HAP-1 (cell line): ENCODE measurements around the gene SIX5.
"Not testable (repeated sequence)": the region's sequence is repeated elsewhere in the genome, so short reads cannot be mapped to it uniquely, and the experiment has no call there.

Experiments
- DNase-seq, 2 experiments: peaks; one replicate each; pipeline ENCODE4 v3.0.0-alpha.2; 2016 to 2020; ENCODE audit warnings: low spot score in 2 of 2
- H3K27me3 ChIP-seq: fragments of 250-450 bp; sonication (Bioruptor Pico); 2 replicates; pipeline ENCODE4 v1.5.1; 2020; ENCODE audit warnings: low read depth, mild to moderate bottlenecking, moderate library complexity
- H3K36me3 ChIP-seq: fragments of 250-450 bp; sonication (Bioruptor Pico); replicated peaks from 2 replicates; pipeline ENCODE4 v1.5.1; 2020; ENCODE audit warnings: mild to moderate bottlenecking
- H3K4me1 ChIP-seq: fragments of 250-450 bp; sonication (Bioruptor Pico); 2 replicates; pipeline ENCODE4 v1.5.1; 2020; ENCODE audit warnings: mild to moderate bottlenecking
- H3K4me3 ChIP-seq: fragments of 250-450 bp; sonication (Bioruptor Pico); 2 replicates; pipeline ENCODE4 v1.5.1; 2020; ENCODE audit warnings: mild to moderate bottlenecking, moderate library complexity
- H3K9me3 ChIP-seq: fragments of 250-450 bp; sonication (Bioruptor Pico); 2 replicates; pipeline ENCODE4 v1.5.1; 2020; ENCODE audit warnings: mild to moderate bottlenecking, moderate library complexity
- in situ Hi-C: fragments of 300-500 bp; cut with MboI; formaldehyde crosslinking; loops from 3 replicates; pipeline ENCODE4 v1.14.3; 2020; ENCODE audit warnings: low sequenced_read_pairs, inconsistent platforms, mixed read lengths

Gene SIX5

DNA sequence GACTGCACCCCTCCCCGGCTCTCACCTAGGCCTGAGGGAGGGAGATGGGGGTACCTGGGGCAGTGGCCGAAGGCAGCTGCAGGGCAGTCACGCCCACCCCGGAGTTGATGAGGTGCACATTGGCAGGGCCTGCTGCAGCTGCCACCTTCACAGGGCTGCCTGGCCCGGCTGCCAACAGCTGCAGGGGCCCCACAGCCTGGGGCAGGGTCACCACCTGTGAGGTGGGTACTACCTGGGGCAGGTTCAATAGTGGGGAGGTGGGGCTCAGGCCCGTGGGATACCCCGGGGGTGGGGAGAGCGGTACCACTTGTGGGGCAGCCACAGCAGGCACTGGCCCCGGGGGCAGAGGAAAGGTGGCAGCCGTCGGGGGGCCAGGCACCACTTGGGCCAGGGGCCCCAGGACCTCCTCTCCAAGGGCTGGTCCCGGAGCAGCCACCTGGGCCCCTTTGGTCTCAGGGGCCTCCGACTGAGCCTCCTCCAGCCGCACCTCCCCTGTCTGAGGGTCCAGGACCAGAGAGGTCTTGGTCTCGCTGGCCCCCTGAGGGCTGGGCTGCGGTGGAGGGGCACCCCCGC lies 2.7 kb downstream of the SIX5 start:
- no peaks in the 10 kb centered on the region for H3K9me3 ChIP-seq
- no peak overlapping the region; the same call in 1 of the 2 replicates for H3K4me3 ChIP-seq
- in situ Hi-C loops: no loop called here
- H3K4me1 ChIP-seq: peaks cover 15% of the 10 kb centered on the region
- H3K36me3 ChIP-seq: no peaks in the 10 kb centered on the region; the same call in 1 of the 2 replicates
- no peaks in the 10 kb centered on the region for H3K27me3 ChIP-seq
- DNase-seq: no peak

DNA sequence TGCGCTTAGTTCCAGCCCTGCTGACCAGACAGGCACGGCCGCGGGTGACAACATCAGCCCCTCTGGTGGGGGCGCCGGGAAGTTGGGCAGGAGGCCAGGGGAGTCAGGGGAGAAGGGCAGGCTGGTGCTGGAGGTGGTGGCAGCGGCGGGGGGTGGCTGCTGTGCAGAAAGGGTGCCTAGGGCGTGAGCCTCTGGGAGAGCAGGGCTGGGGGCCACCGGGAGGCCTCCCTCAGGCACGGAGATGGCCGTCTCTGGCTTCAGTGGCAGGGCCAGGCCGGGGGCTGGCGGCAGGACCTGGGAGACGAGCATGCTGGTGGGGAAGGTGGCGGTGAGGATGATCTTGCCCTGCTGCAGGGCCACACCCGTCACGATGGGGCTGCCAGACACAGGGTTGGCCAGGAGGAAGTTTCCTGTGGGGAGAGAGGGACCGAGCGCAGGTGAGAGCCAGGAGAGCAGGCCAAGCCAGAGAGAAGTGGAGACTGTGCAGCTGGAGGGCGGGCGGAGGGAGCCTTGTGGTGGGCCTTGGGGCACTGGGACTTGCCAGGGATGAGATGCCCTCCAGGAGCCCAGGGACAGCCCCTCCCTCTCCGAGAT lies 3.3 kb downstream of the SIX5 start:
- in situ Hi-C loops: no loop called here
- Histone ChIP-seq H3K27me3 (no peaks in the 10 kb centered on the region), H3K9me3 (no peaks in the 10 kb centered on the region), H3K36me3 (no peaks in the 10 kb centered on the region), H3K4me1 (peaks cover 11% of the 10 kb centered on the region), H3K4me3 (no peak overlapping the region)
- no peak for DNase-seq

DNA sequence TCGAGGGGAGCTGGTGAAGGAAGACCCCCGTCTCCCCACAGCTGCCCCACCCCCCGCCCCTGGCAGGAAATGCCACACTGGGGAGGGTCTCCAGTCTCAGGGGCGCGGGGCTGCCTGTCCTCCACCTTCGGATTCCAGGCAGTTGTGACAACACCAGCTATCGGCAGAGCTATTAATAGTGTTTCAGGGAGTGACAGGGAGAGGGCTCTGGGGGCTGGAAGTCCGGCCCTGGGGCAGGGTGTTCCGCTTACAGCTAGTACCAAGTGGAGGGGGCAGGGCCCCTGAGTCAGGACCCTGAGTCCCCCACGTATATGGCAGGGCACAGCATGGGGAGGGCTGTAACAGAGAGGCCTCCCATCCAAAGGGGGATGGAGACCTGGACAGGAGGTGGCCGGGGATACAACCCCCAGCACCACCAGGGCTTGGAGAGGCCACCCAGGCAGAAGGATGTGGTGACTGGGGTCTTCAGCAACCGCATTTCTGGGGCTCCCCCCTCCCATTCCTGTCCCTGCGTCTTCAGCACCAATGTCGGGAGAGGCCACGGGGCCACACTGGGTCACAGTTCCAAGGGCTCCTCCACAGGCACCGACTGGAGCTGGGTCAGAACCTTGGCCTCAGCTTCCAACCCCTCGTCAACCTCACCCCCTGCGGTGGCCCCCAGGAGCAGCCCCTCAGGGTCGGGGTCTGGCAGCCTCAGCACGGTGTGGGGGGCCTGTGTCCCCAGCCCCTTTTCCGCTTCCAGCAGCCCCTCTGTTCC lies 3.9 kb downstream of the SIX5 start:
- Histone ChIP-seq H3K4me1 (peaks cover 11% of the 10 kb centered on the region), H3K9me3 (no peaks in the 10 kb centered on the region), H3K36me3 (no peaks in the 10 kb centered on the region), H3K27me3 (no peaks in the 10 kb centered on the region), H3K4me3 (no peak overlapping the region)
- DNase-seq: no peak
- in situ Hi-C loops: no loop called here

DNA sequence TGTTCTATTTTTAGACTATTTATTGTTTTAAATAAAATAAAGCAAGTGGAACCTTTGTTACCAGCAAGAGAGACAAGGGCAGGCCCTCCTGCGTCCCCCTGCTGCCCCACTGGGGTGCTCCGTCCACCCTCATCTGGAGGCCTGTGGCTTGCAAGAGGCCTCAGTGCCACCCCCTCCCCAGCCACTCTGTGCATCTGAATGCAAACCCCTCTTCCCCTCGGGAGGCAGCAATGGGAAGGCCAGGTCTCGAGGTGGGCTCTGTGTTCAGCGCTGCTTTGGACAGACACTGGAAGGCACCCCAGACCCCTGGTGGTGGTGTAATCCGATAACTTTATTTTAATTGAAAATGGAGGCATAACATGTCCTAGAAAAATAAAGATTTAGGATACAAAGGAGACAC lies 4.6 kb downstream of the SIX5 start:
- Histone ChIP-seq H3K27me3 (no peaks in the 10 kb centered on the region), H3K9me3 (no peaks in the 10 kb centered on the region), H3K36me3 (no peaks in the 10 kb centered on the region), H3K4me1 (peaks cover 11% of the 10 kb centered on the region), H3K4me3 (no peak overlapping the region)
- DNase-seq: no peak
- in situ Hi-C loops: no loop called here

DNA sequence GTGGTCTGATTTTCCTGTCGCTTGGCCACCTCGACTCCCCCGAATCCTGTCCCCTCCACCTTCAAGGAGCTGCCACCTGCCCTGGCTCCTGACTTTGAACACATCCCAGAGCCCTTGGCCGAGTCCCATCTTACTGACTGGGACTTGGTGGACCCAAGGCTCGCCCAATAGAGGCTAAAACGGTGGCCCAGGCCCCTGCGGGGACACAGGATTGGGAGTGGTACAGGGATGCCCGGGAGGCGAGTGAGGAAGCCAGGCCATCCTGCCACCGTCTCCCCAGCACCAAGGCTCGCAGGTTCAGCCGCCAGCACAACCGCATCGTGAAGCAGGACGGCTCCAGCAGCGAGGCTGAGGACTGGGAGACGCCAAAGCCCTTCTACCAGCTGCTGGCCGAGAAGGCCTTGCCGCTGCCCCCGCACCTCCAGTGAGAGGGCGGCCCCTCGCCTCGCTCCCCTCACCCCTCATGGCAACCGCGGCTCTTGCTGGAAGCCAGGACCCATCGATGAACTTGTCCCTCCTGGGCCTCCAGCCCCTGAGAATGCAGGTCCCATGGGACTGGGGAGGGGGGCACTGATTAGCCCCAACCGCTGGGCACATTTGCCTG lies 5.3 kb downstream of the SIX5 start:
- H3K36me3 ChIP-seq: no peaks in the 10 kb centered on the region
- no peak for DNase-seq
- no peaks in the 10 kb centered on the region for H3K27me3 ChIP-seq
- H3K4me3 ChIP-seq: no peak overlapping the region
- peaks cover 11% of the 10 kb centered on the region for H3K4me1 ChIP-seq
- in situ Hi-C loops: no loop called here
- H3K9me3 ChIP-seq: no peaks in the 10 kb centered on the region

DNA sequence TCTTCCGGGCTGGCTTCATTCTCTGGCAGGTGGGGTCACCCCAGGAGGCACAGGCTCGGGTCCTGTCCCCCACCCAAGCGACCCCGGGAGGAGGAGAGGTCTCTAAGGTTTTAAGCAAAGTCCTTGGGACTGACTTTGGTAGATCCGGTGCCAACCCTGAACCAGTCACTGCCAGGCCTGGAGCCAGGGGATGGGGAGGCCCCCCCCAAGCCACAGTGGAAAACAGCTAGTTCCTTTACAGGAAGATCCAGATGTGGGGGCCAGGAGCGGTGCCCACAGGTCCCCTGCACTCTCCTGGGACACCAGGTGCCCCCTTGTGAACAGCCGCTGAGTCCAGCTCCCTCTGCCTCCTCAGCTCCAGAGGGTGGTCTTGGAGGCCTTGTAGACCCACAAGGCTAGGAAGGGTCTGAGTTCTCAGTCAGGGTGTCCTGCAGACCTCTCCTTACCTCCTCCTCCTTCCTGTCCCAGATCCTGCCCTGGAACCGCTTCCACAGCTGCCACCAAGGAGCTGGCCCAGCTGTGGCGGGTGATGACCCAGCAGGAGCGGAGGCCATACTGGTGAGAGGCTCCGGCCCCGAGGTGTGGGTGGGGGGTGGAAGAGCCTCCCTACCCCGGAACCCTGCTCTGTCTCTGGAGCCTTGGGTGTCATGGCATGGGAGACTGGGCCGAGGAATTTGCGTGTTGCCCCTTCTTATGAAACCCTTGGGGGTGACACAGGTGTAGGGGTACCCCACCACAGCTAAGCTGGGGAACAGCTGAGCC lies 6.0 kb downstream of the SIX5 start:
- H3K9me3 ChIP-seq: no peaks in the 10 kb centered on the region
- no peak overlapping the region for H3K4me3 ChIP-seq
- H3K4me1 ChIP-seq: peaks cover 11% of the 10 kb centered on the region
- no peaks in the 10 kb centered on the region for H3K27me3 ChIP-seq
- no peaks in the 10 kb centered on the region for H3K36me3 ChIP-seq
- in situ Hi-C loops: no loop called here
- DNase-seq: no peak

DNA sequence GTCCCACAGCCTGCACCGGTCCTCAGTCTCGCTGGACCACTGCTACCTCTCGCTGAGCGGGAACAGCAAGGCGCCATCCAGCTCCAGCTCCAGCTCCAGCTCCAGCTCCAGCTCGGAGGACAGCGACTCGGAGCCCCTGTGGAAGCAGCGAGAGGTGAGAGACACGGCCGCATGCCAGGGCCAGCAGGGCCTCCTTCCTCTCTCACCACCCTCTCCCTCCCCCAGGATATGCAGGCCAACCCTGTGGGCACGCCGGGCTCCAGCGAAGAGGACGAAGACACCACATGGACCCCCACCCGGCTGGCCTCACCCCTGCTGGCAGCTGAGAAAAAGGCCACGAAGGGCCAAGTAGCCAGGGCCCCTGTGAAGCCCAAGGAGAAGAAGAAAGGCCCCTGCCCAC lies 7.3 kb downstream of the SIX5 start:
- Histone ChIP-seq H3K9me3 (no peaks in the 10 kb centered on the region), H3K36me3 (no peaks in the 10 kb centered on the region), H3K4me3 (no peak overlapping the region), H3K27me3 (no peaks in the 10 kb centered on the region), H3K4me1 (peaks cover 8% of the 10 kb centered on the region)
- no peak for DNase-seq
- in situ Hi-C loops: no loop called here

DNA sequence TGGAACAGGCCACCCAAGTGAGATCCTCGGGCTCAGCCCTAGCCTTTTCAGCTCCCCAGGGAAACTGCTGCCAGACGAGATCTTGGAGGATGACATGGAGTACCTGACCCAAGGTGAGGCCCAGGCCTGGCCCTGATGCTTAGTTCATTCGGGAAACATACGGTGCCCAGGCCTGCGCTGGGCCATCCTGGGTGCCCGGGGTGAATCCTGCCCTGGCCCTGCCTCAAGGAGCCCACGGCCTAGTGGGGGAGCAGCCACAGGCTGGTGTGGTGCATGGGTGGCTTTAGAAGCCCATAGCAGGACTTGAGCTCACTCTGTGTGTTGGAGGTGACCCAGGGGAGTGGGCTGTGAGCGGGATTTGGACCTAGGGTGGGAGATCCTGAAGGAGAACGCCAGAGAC lies 10.1 kb downstream of the SIX5 start:
- Histone ChIP-seq H3K4me3 (no peak overlapping the region), H3K27me3 (no peaks in the 10 kb centered on the region), H3K36me3 (no peaks in the 10 kb centered on the region), H3K4me1 (0 out of 2 replicates have a peak, but pooled peaks cover 2% of the 10 kb centered on the region), H3K9me3 (no peaks in the 10 kb centered on the region)
- in situ Hi-C loops: no loop called here
- DNase-seq: no peak

DNA sequence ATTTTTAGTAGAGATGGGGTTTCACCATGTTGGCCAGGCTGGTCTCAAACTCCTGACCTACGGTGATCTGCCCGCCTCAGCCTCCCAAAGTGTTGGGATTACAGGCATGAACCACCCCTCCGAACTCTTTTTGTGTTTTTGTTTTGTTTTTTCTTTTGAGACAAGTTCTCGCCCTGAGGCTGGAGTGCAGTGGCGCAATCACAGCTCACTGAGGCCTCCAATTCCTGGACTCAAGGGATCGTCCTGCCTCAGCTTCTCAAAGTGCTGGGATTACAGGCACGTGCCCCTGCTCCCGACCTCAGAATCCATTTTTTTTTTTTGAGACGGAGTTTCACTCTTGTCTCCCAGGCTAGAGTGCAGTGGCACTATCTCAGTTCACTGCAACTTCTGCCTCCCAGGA lies 11.4 kb downstream of the SIX5 start:
- no peak for DNase-seq
- H3K4me3 ChIP-seq: no peak overlapping the region
- no peaks in the 10 kb centered on the region for H3K36me3 ChIP-seq
- 0 out of 2 replicates have a peak, but pooled peaks cover 2% of the 10 kb centered on the region for H3K4me1 ChIP-seq
- H3K9me3 ChIP-seq: no peaks in the 10 kb centered on the region
- in situ Hi-C loops: no loop called here
- H3K27me3 ChIP-seq: no peaks in the 10 kb centered on the region

DNA sequence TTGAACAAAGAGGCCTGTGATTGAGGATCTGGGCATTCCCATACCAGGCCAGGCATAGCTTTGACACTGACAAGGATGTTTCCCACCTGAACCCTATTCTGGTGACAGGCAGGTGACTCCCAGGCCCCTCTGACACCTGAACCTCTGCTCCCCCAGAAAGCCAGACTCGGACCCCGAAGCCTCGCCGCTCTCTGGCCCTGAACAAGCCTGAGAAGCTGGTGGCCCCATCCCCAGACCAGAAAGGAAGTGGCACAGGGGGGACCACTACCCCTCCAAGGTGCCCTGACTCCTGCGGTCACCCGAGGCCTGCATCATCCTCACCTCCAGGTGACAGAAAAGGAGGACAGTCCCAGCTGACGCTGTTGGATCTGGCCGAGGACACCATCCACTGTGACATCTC lies 14.7 kb downstream of the SIX5 start:
- no peaks in the 10 kb centered on the region for H3K9me3 ChIP-seq
- no peak overlapping the region for H3K4me3 ChIP-seq
- H3K27me3 ChIP-seq: no peaks in the 10 kb centered on the region
- no peak for DNase-seq
- H3K36me3 ChIP-seq: no peaks in the 10 kb centered on the region
- H3K4me1 ChIP-seq: 0 out of 2 replicates have a peak, but pooled peaks cover 2% of the 10 kb centered on the region
- in situ Hi-C loops: no loop called here

DNA sequence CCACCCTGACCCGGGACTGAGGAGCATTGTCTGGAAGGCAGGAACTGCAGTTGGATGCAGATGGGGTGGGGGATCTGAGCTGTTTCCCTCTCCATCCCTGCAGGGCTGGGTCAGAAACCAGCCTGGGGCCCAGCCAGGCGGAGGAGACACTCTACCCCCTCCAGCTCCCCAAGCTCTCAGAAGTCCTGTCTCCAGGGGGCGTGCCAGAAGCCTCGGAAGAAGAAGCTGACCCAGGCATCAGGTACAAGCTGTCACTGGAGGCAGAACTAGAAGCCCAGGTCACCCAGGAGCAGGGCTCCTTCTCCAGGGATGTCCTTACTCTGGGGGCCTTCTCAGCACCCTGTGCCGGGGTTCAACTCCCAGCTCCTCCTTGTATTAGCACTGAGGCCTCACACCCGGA lies 15.5 kb downstream of the SIX5 start:
- Histone ChIP-seq H3K4me1 (0 out of 2 replicates have a peak, but pooled peaks cover 2% of the 10 kb centered on the region), H3K4me3 (no peak overlapping the region), H3K27me3 (no peaks in the 10 kb centered on the region), H3K36me3 (no peaks in the 10 kb centered on the region), H3K9me3 (no peaks in the 10 kb centered on the region)
- in situ Hi-C loops: no loop called here
- no peak for DNase-seq

DNA sequence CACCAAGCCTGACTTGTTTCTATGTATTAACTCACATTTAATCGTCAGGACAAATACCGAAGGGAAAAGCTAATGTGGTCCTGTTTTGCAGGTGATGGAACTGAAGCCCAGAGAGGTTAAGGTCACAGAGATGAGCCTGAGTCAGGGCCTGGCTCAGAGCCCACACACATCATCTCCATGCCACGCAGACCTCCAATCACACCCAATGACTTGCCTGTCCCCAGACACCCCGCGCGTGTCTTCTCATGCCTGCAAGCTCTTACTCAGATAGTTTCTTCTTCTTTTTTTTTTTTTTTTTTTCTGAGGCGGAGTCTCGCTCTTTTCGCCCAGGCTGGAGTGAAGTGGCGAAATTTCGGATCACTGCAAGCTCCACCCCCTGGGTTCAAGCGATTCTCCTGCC lies 16.4 kb downstream of the SIX5 start:
- no peaks in the 10 kb centered on the region for H3K27me3 ChIP-seq
- H3K9me3 ChIP-seq: no peaks in the 10 kb centered on the region
- no peak overlapping the region for H3K4me3 ChIP-seq
- no peak for DNase-seq
- in situ Hi-C loops: no loop called here
- H3K4me1 ChIP-seq: 0 out of 2 replicates have a peak, but pooled peaks cover 2% of the 10 kb centered on the region
- H3K36me3 ChIP-seq: no peaks in the 10 kb centered on the region

DNA sequence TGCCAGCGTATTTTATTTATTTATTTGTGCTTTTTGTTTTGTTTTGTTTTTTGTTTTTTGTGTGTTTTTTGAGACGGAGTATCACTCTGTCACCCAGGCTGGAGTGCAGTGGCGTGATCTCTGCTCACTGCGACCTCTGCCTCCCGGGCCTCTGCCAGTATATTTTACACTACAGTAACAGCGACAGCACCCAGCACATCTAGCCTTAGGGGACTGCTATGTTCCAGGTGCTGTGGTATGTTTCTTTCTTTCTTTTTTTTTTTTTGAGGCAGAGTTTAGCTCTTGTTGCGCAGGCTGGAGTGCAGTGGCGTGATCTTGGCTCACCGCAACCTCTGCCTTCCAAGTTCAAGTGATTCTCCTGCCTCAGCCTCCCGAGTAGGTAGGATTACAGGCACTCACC lies 17.6 kb downstream of the SIX5 start:
- H3K36me3 ChIP-seq, H3K9me3 ChIP-seq, H3K4me1 ChIP-seq, DNase-seq, H3K4me3 ChIP-seq, in situ Hi-C loops, H3K27me3 ChIP-seq: not testable (repeated sequence)
